GM12864 (cell line): ENCODE data around the gene FXYD2.
A peak's percentile ranks its signal among the peaks of the same experiment; 100 is the strongest.

Experiments
- DNase-seq: peaks from one replicate; pipeline ENCODE4 v3.0.0-alpha.2; 2011; ENCODE audit warnings: low read depth
- H3K4me3 ChIP-seq: 2 replicates; pipeline ENCODE4 v1.5.1; 2011; ENCODE audit warnings: mild to moderate bottlenecking, low read depth, low read length, control low read depth
- TF ChIP-seq, protein P1 (sequence below): IDR thresholded peaks from 2 replicates; pipeline ENCODE4 v1.5.1; 2011; ENCODE audit warnings: low read depth, mild to moderate bottlenecking, moderate library complexity, low read length, control low read depth, inconsistent platforms; ENCODE audit errors: missing control alignments

Gene FXYD2

GRCh38 chr11:117820516-117820915, 4.0 kb downstream of the FXYD2 start:
- DNase-seq, result no peak
- TF ChIP-seq, protein P1, sequence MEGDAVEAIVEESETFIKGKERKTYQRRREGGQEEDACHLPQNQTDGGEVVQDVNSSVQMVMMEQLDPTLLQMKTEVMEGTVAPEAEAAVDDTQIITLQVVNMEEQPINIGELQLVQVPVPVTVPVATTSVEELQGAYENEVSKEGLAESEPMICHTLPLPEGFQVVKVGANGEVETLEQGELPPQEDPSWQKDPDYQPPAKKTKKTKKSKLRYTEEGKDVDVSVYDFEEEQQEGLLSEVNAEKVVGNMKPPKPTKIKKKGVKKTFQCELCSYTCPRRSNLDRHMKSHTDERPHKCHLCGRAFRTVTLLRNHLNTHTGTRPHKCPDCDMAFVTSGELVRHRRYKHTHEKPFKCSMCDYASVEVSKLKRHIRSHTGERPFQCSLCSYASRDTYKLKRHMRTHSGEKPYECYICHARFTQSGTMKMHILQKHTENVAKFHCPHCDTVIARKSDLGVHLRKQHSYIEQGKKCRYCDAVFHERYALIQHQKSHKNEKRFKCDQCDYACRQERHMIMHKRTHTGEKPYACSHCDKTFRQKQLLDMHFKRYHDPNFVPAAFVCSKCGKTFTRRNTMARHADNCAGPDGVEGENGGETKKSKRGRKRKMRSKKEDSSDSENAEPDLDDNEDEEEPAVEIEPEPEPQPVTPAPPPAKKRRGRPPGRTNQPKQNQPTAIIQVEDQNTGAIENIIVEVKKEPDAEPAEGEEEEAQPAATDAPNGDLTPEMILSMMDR, result no peak
- no peak overlapping the region for H3K4me3 ChIP-seq

DNA sequence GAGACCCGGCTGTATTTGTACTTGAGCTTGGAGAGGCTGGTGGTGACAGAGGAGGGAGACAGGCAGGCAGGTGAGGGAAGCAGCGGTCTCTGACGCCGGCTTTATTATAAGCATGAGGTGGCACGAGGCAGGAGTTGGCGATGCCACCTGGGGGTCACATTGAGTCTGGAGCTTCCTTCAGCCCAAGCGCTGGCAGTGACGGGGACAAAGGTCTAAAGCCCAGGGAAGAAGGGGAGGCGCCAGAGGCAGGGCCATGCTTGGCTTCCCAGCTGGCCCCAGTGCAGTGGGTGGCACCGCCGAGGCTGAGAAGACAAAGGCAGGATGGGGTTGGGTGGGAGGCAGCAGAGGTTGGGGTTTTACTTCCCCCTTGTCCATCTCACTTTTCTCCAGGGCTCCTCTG, 4.5 kb downstream of the FXYD2 start:
- no peak overlapping the region for H3K4me3 ChIP-seq
- TF ChIP-seq, protein P1, result no peak
- DNase-seq, result no peak

DNA sequence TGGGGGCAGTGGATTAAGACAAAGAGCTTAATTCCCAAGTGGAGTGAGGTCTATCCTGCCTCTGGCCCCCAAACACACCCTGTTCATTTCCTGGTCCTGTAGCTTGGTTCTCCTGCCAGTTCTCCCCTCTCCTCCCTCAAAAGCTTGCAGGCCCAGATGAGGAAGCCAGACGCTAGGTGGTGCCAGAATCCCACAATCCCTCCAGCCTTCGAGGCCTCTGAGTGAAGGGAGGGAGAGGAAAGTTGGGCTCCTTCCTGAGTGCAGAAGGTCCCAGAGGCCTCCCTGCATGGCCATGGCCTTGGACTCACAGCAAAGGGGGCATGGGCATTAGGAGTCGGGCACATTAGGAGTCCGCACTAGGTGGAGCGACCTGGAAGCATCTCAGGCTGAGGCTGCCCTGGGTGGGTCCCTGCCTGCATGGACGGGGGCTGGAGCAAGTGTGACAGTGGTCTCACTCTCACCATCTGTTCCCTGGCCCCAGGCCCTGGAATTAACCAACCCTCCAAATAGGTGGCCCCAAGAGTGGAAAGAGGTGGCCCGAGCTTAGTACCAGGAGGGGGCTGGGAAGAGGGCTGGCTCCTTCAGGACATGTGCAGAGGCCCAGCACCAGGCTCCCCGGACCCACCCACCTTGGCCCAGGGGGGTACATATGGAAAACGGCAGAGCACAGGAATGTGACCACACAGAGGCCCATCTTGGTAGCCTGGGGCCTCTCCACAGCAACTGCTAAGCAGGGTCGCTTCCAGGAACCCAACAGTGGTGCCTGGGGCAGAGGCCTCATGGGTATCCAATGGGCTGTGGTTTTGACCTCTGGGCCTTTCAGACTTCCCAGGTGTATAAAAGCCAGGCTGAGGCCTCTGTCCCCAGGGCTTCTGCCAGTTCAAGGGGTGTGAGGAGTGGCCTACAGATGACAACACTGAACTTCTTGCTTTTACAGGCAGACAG, 5.2 kb downstream of the FXYD2 start:
- DNase-seq, result no peak
- TF ChIP-seq, protein P1, result peak; percentile 25

GRCh38 chr11:117818041-117818873, 6.3 kb downstream of the FXYD2 start:
- no peak overlapping the region for H3K4me3 ChIP-seq
- DNase-seq, result peak; percentile 53
- TF ChIP-seq, protein P1, result no peak

More for the DNA sequence above, 5.2 kb downstream of the FXYD2 start:
- no peak overlapping the region for H3K4me3 ChIP-seq

GRCh38 chr11:117817368-117818040, 7.0 kb downstream of the FXYD2 start:
- DNase-seq, result peak; percentile 59
- TF ChIP-seq, protein P1, result peak; percentile 100
- peak overlapping the region; percentile 25 for H3K4me3 ChIP-seq

- peak overlapping the region; percentile 25 for H3K4me3 ChIP-seq
Observed at GRCh38 chr11:117816846-117817367, 7.6 kb downstream of the FXYD2 start.

More at GRCh38 chr11:117816846-117817367, 7.6 kb downstream of the FXYD2 start:
- TF ChIP-seq, protein P1, result no peak
- DNase-seq, result no peak
